SK-N-MC (cell line): Measurements from ENCODE around the gene IGSF9B.

Experiments
- EZH2 ChIP-seq: fragments of 200-600 bp; sonication (generic); IDR thresholded peaks from one replicate; pipeline ENCODE4 v1.6.1; 2017; ENCODE audit warnings: antibody characterized with exemption
- POLR2AphosphoS5 ChIP-seq: IDR thresholded peaks from 2 replicates; pipeline ENCODE4 v1.6.1; 2012; ENCODE audit warnings: mild to moderate bottlenecking, low read depth, low read length, borderline replicate concordance

GRCh38 chr11:133907216-133907615, 49.6 kb downstream of the IGSF9B start:
- no peak for TF ChIP-seq POLR2AphosphoS5
- TF ChIP-seq EZH2: no peak
